Prostate gland (tissue), 2 donors: ENCODE data around the gene TRAPPC3L.

ENCODE experiments used
- CTCF ChIP-seq, 4 experiments: fragments of 200-600 bp in 2 of 4; fragments of 450-650 bp in 2 of 4; sonication (generic) in 2 of 4; IDR thresholded peaks; 1 replicate in 3 of 4; 2 replicates in 1 of 4; pipeline ENCODE4 v1.5.1; 2016 to 2019; ENCODE audit warnings: antibody characterized with exemption in 4 of 4, mild to moderate bottlenecking in 2 of 4, moderate library complexity in 2 of 4
- POLR2A ChIP-seq: fragments of 450-650 bp; IDR thresholded peaks from one replicate; pipeline ENCODE4 v1.6.1; 2016; ENCODE audit warnings: antibody characterized with exemption, mild to moderate bottlenecking
- POLR2AphosphoS5 ChIP-seq: sonication (generic); formaldehyde crosslinking; IDR thresholded peaks from one replicate; pipeline ENCODE4 v1.6.1; 2017; ENCODE audit warnings: antibody characterized with exemption

DNA sequence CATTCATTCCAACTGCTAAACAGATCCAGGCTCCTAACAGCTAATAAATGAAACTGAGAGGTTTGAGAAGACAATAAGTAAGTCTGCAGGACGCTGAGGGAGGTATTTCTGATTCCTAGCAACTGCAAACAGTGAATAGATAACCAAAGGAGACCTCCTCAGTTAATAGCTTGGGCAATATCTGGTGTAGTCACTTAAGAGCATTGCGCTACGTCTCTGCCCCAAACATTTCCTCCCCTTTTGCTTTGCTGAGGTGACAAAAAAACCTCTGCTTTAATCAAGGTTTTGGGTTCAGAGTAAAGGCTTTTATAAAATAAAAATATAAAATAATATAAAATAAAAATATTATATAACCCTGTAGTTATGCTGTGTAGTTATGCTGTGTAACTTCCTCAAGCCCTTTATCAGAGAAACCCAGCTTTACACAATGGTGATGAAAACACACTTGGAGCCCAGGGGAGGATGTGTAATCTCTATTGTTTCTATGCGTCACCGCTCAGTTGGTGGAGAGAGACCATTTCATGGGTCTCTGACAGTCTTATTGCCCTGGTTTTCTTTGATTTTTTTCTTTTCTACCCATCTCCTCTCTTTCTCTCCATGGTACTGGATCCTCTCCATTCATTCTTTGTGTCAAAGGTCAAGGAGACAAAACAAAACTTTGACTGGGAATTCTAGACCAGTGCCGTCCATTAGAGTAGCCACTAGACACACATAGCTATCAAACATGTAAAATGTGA is 53.0 kb downstream of the TRAPPC3L start:
- TF ChIP-seq CTCF (IDR thresholded peaks at IDR 0.05) = no peak
- no peak for TF ChIP-seq POLR2A
- TF ChIP-seq POLR2AphosphoS5 = no peak
